Sigmoid colon (tissue), 7 donors: ENCODE measurements around the gene TLCD3A. TPM values are rescaled to one million over a fixed set of nuclear protein-coding genes. Genes with fewer than 3 reads are reported as not detected.
"Not testable (repeated sequence)": the region's sequence is repeated elsewhere in the genome, so short reads cannot be mapped to it uniquely, and the experiment has no call there.

Experiments used
- DNase-seq: peaks from one replicate; pipeline ENCODE4 v3.0.0-alpha.2; 2019
- H3K27ac ChIP-seq, 4 donors: fragments of 200-600 bp; sonication (generic); one replicate each; pipeline ENCODE4 v1.5.1; 2016 to 2019; ENCODE audit warnings: mild to moderate bottlenecking in 1 of 4
- H3K27me3 ChIP-seq, 3 donors: fragments of 200-600 bp; sonication (generic); one replicate each; pipeline ENCODE4 v1.5.1; 2019; ENCODE audit warnings: mild to moderate bottlenecking in 1 of 3
- H3K36me3 ChIP-seq, 4 donors: fragments of 200-600 bp; sonication (generic); one replicate each; pipeline ENCODE4 v1.5.1; 2016 to 2019
- H3K4me1 ChIP-seq, 4 donors: fragments of 200-600 bp; sonication (generic); one replicate each; pipeline ENCODE4 v1.5.1; 2017 to 2019
- H3K4me3 ChIP-seq, 4 donors: fragments of 200-600 bp; sonication (generic); one replicate each; pipeline ENCODE4 v1.5.1; 2017 to 2019; ENCODE audit warnings: mild to moderate bottlenecking in 2 of 4, moderate library complexity in 1 of 4
- H3K9me3 ChIP-seq, 4 donors: fragments of 200-600 bp in 3 of 4; sonication (generic) in 3 of 4; one replicate each; pipeline versions ENCODE4 v1.5.1 to v1.6.1; 2013 to 2019
- EP300 ChIP-seq, 4 donors: sonication (generic); formaldehyde crosslinking; IDR thresholded peaks; one replicate each; pipeline ENCODE4 v1.6.1; 2017; ENCODE audit warnings: antibody characterized with exemption in 4 of 4
- POLR2A ChIP-seq, 2 donors: fragments of 450-650 bp; IDR thresholded peaks; one replicate each; pipeline ENCODE4 v1.6.1; 2016; ENCODE audit warnings: antibody characterized with exemption in 2 of 2, mild to moderate bottlenecking in 2 of 2, moderate library complexity in 2 of 2
- POLR2AphosphoS5 ChIP-seq, 4 donors: sonication (generic); formaldehyde crosslinking; IDR thresholded peaks; one replicate each; pipeline ENCODE4 v1.6.1; 2017; ENCODE audit warnings: antibody characterized with exemption in 4 of 4
- WGBS, 2 donors: extraction: QIAGEN DNeasy Blood & Tissue Kit; methylation state at CpG; one replicate each; pipeline ENCODE4 v1.1.7; 2013; 5-methylcytosine and 5-hydroxymethylcytosine counted together
- intact Hi-C: fragments of 100-400 bp; cut with DNase I; formaldehyde crosslinking; loops from one replicate; pipeline ENCODE4 v1.15.1; 2023
- polyA plus RNA-seq, 3 donors: library from polyadenylated mRNA; stranded (reverse); fragments of 200-250 nt; gene quantifications; one replicate each; pipeline ENCODE4 v1.2.3, GENCODE V29; 2013
- total RNA-seq, 4 donors: library from RNA; depleted of rRNA; stranded (reverse); fragments of >200 nt; gene quantifications; one replicate each; pipeline ENCODE4 v1.1.0, GENCODE V29; 2016
- TF ChIP-seq, protein P1 (sequence below), 4 experiments: fragments of 450-650 bp in 3 of 4; fragments of 200-600 bp in 1 of 4; IDR thresholded peaks; one replicate each; pipeline ENCODE4 v1.5.1; 2016 to 2019; ENCODE audit warnings: antibody characterized with exemption in 4 of 4, mild to moderate bottlenecking in 3 of 4, moderate library complexity in 2 of 4
- donor health status: healthy with polysubstance abuse.
- donor health status: Bipolar disorder and iron deficiency.
- donor health status: healthy.

TLCD3A gene
- total and polyA plus RNA-seq, 7 donors, result 1.8 to 10.3 (median 3.8) TPM

DNA sequence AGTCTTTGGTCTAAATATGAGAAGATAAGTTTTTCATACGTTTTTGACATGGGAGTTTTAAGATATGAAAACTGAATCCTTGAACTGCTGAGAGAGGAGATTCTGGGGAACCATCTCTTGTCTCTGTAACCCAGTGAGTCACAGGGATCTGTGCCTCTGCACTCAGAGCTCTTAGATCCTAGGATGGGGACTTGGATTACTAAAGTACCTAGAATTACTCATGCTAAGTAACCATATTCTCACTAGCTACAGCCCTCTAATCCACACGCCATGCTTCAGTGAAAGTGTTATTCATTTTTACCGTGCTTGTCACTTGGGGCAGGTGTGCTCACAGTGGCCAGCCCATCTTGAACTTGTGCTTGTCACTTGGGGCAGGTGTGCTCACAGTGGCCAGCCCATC lies 51.7 kb downstream of the TLCD3A start:
- 78% methylated on average over 3 of the region's 3 CpGs for WGBS, 2 donors
- intact Hi-C loops, result loop anchor here (5.0 kb wide), 1 partner anchor 213 kb away; the partner anchor contains the start of gene TIMM22
- no peak for DNase-seq
- Histone ChIP-seq H3K9me3 (no peaks in the 10 kb centered on the region), H3K4me3 (no peak overlapping the region), H3K36me3 (peaks cover 6 to 37% (median 10%) of the 10 kb centered on the region in 4 donors), H3K27me3 (no peaks in the 10 kb centered on the region), H3K4me1 (peaks cover 0 to 29% (median 27%) of the 10 kb centered on the region in 4 donors), H3K27ac (no peak overlapping the region)
- TF ChIP-seq EP300 (IDR thresholded peaks at IDR 0.05), result no peak
- TF ChIP-seq, protein P1, sequence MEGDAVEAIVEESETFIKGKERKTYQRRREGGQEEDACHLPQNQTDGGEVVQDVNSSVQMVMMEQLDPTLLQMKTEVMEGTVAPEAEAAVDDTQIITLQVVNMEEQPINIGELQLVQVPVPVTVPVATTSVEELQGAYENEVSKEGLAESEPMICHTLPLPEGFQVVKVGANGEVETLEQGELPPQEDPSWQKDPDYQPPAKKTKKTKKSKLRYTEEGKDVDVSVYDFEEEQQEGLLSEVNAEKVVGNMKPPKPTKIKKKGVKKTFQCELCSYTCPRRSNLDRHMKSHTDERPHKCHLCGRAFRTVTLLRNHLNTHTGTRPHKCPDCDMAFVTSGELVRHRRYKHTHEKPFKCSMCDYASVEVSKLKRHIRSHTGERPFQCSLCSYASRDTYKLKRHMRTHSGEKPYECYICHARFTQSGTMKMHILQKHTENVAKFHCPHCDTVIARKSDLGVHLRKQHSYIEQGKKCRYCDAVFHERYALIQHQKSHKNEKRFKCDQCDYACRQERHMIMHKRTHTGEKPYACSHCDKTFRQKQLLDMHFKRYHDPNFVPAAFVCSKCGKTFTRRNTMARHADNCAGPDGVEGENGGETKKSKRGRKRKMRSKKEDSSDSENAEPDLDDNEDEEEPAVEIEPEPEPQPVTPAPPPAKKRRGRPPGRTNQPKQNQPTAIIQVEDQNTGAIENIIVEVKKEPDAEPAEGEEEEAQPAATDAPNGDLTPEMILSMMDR (IDR thresholded peaks at IDR 0.05), result no peak
- TF ChIP-seq POLR2A (IDR thresholded peaks at IDR 0.05), result no peak
- TF ChIP-seq POLR2AphosphoS5 (IDR thresholded peaks at IDR 0.05), result no peak

DNA sequence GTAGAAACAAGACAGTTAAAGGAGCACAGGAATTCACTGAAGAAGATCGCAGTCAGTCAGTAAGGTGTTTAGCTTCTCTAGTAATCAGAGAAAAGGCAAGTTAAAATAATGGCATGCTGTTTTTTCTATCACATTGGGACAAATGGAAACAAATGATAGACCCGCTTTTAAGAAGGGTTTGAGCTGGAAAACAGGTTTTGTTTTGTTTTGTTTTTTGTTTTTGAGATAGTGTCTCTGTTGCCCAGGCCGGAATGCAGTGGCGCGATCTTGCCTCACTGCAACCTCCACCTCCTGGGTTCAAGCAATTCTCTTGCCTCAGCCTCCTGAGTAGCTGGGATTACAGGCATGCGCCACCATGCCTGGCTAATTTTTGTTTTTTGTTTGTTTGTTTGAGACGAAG lies 53.5 kb downstream of the TLCD3A start:
- DNase-seq, result peak; percentile 15
- 90 to 96% methylated on average over 7 of the region's 7 CpGs for WGBS, 2 donors
- intact Hi-C loops, H3K4me3 ChIP-seq, H3K27me3 ChIP-seq, H3K9me3 ChIP-seq, H3K27ac ChIP-seq: not testable (repeated sequence)
- Histone ChIP-seq H3K4me1 (peaks cover 0 to 35% (median 29%) of the 10 kb centered on the region in 4 donors), H3K36me3 (peaks cover 8 to 49% (median 11%) of the 10 kb centered on the region in 4 donors)

DNA sequence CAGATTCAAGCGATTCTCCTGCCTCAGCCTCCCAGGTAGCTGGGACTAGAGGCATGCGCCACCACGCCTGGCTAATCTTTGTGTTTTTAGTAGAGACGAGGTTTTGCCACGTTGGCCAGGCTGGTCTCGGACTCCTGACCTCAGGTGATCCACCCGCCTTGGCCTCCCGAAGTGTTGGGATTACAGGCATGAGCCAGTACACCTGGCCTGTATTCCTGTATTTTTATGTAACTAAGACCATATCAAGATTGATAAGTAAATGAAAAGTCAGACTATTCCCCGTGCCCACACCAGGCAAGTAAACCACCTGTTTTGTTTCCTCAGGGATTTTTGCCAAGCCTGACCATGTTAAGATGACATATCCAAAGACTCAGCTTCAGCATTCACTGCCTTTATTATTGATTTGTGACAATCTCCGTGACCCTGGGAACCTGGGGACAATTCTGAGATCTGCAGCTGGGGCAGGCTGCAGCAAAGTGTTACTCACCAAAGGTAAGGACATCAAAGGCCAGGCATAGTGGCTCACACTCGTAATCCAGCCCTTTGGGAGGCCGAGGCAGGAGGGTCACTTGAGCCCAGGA lies 55.3 kb downstream of the TLCD3A start:
- peaks cover 0 to 30% (median 23%) of the 10 kb centered on the region in 4 donors for H3K4me1 ChIP-seq
- no peak overlapping the region for H3K27ac ChIP-seq
- WGBS, 2 donors, result 84 to 94% methylated on average over 12 of the region's 12 CpGs

DNA sequence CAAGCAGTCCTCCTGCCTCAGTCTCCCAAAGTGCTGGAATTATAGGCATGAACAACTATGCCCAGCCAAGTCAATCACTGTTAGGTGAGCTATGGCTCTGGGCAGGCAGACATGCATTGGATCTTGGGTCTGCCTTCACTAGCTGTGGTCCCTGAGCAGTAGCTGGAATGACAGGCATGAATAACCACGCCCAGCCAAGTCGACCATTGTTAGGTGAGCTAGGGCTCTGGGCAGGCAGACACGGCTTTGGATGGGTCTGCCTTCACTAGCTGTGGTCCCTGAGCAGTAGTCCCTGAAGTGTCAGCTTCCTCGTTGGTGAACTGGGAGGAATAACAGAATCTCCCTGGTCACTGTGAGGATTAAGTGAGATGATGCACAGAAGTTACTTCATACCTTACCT lies 56.2 kb downstream of the TLCD3A start:
- Histone ChIP-seq H3K36me3 (peaks cover 20 to 66% (median 21%) of the 10 kb centered on the region in 4 donors), H3K4me3 (no peak overlapping the region), H3K9me3 (no peaks in the 10 kb centered on the region), H3K27ac (no peak overlapping the region), H3K4me1 (peaks cover 0 to 25% (median 15%) of the 10 kb centered on the region in 4 donors), H3K27me3 (no peaks in the 10 kb centered on the region)
- DNase-seq, result peak; percentile 35
- 90 to 93% methylated on average over 4 of the region's 4 CpGs for WGBS, 2 donors
- TF ChIP-seq POLR2A (IDR thresholded peaks at IDR 0.05), result no peak
- no peak for TF ChIP-seq EP300 (IDR thresholded peaks at IDR 0.05)
- TF ChIP-seq POLR2AphosphoS5 (IDR thresholded peaks at IDR 0.05), result no peak
- TF ChIP-seq, protein P1 (IDR thresholded peaks at IDR 0.05), result no peak
- intact Hi-C loops, result no loop called here

More for the DNA sequence above, 55.3 kb downstream of the TLCD3A start:
- no peaks in the 10 kb centered on the region for H3K9me3 ChIP-seq
- peak; percentile 48 for DNase-seq
- H3K4me3 ChIP-seq, result no peak overlapping the region
- H3K27me3 ChIP-seq, result no peaks in the 10 kb centered on the region
- TF ChIP-seq POLR2AphosphoS5 (IDR thresholded peaks at IDR 0.05) (no peak), POLR2A (IDR thresholded peaks at IDR 0.05) (no peak), EP300 (IDR thresholded peaks at IDR 0.05) (no peak)
- TF ChIP-seq, protein P1 (IDR thresholded peaks at IDR 0.05), result no peak
- intact Hi-C loops, result no loop called here
- peaks cover 20 to 65% (median 21%) of the 10 kb centered on the region in 4 donors for H3K36me3 ChIP-seq

DNA sequence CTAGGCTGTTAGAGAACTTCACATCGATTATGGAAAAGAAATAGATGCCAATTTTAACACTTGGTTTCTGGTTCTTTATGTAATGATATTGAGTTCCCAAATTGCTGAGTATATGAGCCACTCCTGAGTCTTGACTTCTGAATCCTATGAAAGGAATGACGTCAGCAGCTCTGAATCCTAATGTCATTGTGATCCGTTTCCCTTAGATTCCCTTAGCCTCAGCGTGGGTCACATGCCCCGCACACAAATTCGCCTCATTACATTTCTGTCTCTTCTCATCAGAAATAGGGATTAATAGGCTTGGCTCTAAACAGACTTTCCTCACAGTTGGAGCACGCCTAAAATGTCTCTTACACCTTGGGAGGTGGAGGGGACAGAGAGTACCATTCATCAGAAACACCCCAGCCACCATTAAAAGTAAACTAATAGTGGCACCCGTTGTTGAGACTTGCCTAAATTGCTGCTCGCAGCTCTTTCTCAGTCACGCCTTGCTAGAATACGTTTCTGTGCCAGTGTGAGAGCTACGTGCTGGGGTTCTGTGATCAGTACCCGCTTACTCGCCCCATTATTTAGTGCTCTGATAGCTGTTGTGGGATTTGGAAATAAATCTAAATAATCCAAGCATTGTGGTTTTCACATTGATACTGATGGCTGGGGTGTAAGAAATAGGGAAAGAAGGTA lies 56.9 kb downstream of the TLCD3A start:
- Histone ChIP-seq H3K4me3 (no peak overlapping the region), H3K9me3 (no peaks in the 10 kb centered on the region), H3K27me3 (no peaks in the 10 kb centered on the region), H3K27ac (peak overlapping the region in 3 of 4 donors; percentile 23 to 55 (median 35)), H3K36me3 (peaks cover 20 to 64% (median 21%) of the 10 kb centered on the region in 4 donors), H3K4me1 (peaks cover 0 to 25% (median 15%) of the 10 kb centered on the region in 4 donors)
- no peak for TF ChIP-seq EP300 (IDR thresholded peaks at IDR 0.05)
- intact Hi-C loops, result no loop called here
- no peak for DNase-seq
- WGBS, 2 donors, result 91 to 93% methylated on average over 14 of the region's 14 CpGs
